HEK293 (cell line): ENCODE data around the gene BEST1.

ENCODE experiments used
- CTCF ChIA-PET: fragments of 350-600 bp; formaldehyde crosslinking; extraction: SDS; loops from one replicate; lab custom pipeline; 2021; ENCODE audit warnings: antibody characterized with exemption; lab: Yijun Ruan, JAX
- POLR2A ChIA-PET: fragments of 300-600 bp; formaldehyde crosslinking; extraction: SDS; loops from one replicate; lab custom pipeline; 2020; ENCODE audit warnings: antibody characterized with exemption, inconsistent platforms; lab: Yijun Ruan, JAX
- H3K27ac ChIP-seq: fragments of 200-500 bp; sonication (Bioruptor generic); 2 replicates; pipeline ENCODE4 v1.5.1; 2014; ENCODE audit warnings: low read depth, low read length, control low read depth, inconsistent platforms; ENCODE audit errors: extremely low read depth
- H3K36me3 ChIP-seq, 2 experiments: fragments of 200-500 bp in 1 of 2; sonication (Bioruptor generic) in 1 of 2; 1 replicate in 1 of 2; 2 replicates in 1 of 2; pipeline ENCODE4 v1.5.1; 2014 to 2017; ENCODE audit warnings: inconsistent platforms in 2 of 2, low read length in 2 of 2; ENCODE audit not compliant: control insufficient read depth in 2 of 2, insufficient read depth in 1 of 2
- H3K4me1 ChIP-seq: fragments of 200-500 bp; sonication (Bioruptor generic); 2 replicates; pipeline ENCODE4 v1.5.1; 2014; ENCODE audit warnings: mild to moderate bottlenecking, low read length, inconsistent platforms; ENCODE audit not compliant: control insufficient read depth, insufficient read depth
- H3K4me3 ChIP-seq: 2 replicates; pipeline ENCODE4 v1.5.1; 2011; ENCODE audit warnings: low read depth, mild to moderate bottlenecking, control low read depth, low read length, moderate library complexity
- H3K9me3 ChIP-seq: fragments of 200-500 bp; sonication (Bioruptor generic); 2 replicates; pipeline ENCODE4 v1.5.1; 2014; ENCODE audit warnings: low read depth, low read length, inconsistent platforms; ENCODE audit not compliant: control insufficient read depth, insufficient read depth
- IKZF3 ChIP-seq: fragments of 450-650 bp; IDR thresholded peaks from 2 replicates; pipeline ENCODE4 v1.5.0; 2018; ENCODE audit warnings: missing biosample characterization, mild to moderate bottlenecking, missing genetic modification characterization, moderate library complexity
- KLF10 ChIP-seq: fragments of 450-650 bp; IDR thresholded peaks from 2 replicates; pipeline ENCODE4 v1.5.1; 2018; ENCODE audit warnings: missing biosample characterization, mild to moderate bottlenecking, missing genetic modification characterization
- KLF8 ChIP-seq: fragments of 450-650 bp; formaldehyde crosslinking; IDR thresholded peaks from 2 replicates; pipeline ENCODE4 v1.5.1; 2016; ENCODE audit warnings: missing biosample characterization, missing genetic modification characterization
- SCRT2 ChIP-seq: fragments of 450-650 bp; formaldehyde crosslinking; IDR thresholded peaks from 2 replicates; pipeline ENCODE4 v1.5.1; 2016; ENCODE audit warnings: missing biosample characterization, missing genetic modification characterization
- YY1 ChIP-seq: fragments of 450-650 bp; formaldehyde crosslinking; IDR thresholded peaks from 2 replicates; pipeline ENCODE4 v1.5.1; 2018; ENCODE audit warnings: missing biosample characterization, missing genetic modification characterization
- ZFP69B ChIP-seq: fragments of 450-650 bp; formaldehyde crosslinking; IDR thresholded peaks from 2 replicates; pipeline ENCODE4 v1.5.1; 2016; ENCODE audit warnings: missing biosample characterization, missing genetic modification characterization
- ZIC2 ChIP-seq: fragments of 450-650 bp; formaldehyde crosslinking; IDR thresholded peaks from 2 replicates; pipeline ENCODE4 v1.5.1; 2016; ENCODE audit warnings: missing biosample characterization, missing genetic modification characterization
- ZNF169 ChIP-seq: fragments of 450-650 bp; formaldehyde crosslinking; IDR thresholded peaks from 2 replicates; pipeline ENCODE4 v1.5.1; 2016; ENCODE audit warnings: missing biosample characterization, missing genetic modification characterization
- ZNF174 ChIP-seq: fragments of 450-650 bp; formaldehyde crosslinking; IDR thresholded peaks from 2 replicates; pipeline ENCODE4 v1.5.0; 2017; ENCODE audit warnings: missing biosample characterization, mild to moderate bottlenecking, missing genetic modification characterization
- ZNF23 ChIP-seq: fragments of 450-650 bp; formaldehyde crosslinking; IDR thresholded peaks from 2 replicates; pipeline ENCODE4 v1.5.1; 2016; ENCODE audit warnings: missing biosample characterization, missing genetic modification characterization, borderline replicate concordance
- ZNF354C ChIP-seq: fragments of 450-650 bp; formaldehyde crosslinking; IDR thresholded peaks from 2 replicates; pipeline ENCODE4 v1.5.1; 2016; ENCODE audit warnings: missing biosample characterization, missing genetic modification characterization, low read depth, borderline replicate concordance
- ZNF510 ChIP-seq: fragments of 450-650 bp; formaldehyde crosslinking; IDR thresholded peaks from 2 replicates; pipeline ENCODE4 v1.5.1; 2018; ENCODE audit warnings: mild to moderate bottlenecking, missing genetic modification characterization, missing biosample characterization; ENCODE audit not compliant: insufficient replicate concordance
- ZNF596 ChIP-seq: fragments of 450-650 bp; IDR thresholded peaks from 2 replicates; pipeline ENCODE4 v1.5.0; 2018; ENCODE audit warnings: missing biosample characterization, mild to moderate bottlenecking, missing genetic modification characterization, moderate library complexity
- ZNF658 ChIP-seq: fragments of 450-650 bp; formaldehyde crosslinking; IDR thresholded peaks from 2 replicates; pipeline ENCODE4; 2016; ENCODE audit warnings: missing biosample characterization, missing genetic modification characterization
- ZNF701 ChIP-seq: fragments of 450-650 bp; formaldehyde crosslinking; IDR thresholded peaks from 2 replicates; pipeline ENCODE4 v1.5.1; 2016; ENCODE audit warnings: missing biosample characterization, missing genetic modification characterization
- ZNF707 ChIP-seq: fragments of 450-650 bp; formaldehyde crosslinking; IDR thresholded peaks from 2 replicates; pipeline ENCODE4 v1.5.1; 2016; ENCODE audit warnings: missing biosample characterization, missing genetic modification characterization
- ZNF792 ChIP-seq: fragments of 450-650 bp; formaldehyde crosslinking; IDR thresholded peaks from 2 replicates; pipeline ENCODE4 v1.5.1; 2016; ENCODE audit warnings: missing biosample characterization, missing genetic modification characterization
- TF ChIP-seq, protein P1 (sequence below): fragments of 450-650 bp; formaldehyde crosslinking; IDR thresholded peaks from 2 replicates; pipeline ENCODE4 v1.5.1; 2016; ENCODE audit warnings: missing biosample characterization, missing genetic modification characterization
- TF ChIP-seq, protein P2 (sequence below): fragments of 450-650 bp; formaldehyde crosslinking; IDR thresholded peaks from 2 replicates; pipeline ENCODE4 v1.5.1; 2016; ENCODE audit warnings: missing biosample characterization, missing genetic modification characterization
- TF ChIP-seq, protein P3 (sequence below): fragments of 450-650 bp; formaldehyde crosslinking; IDR thresholded peaks from 2 replicates; pipeline ENCODE4 v1.5.1; 2016; ENCODE audit warnings: missing biosample characterization, missing genetic modification characterization, low read depth

BEST1 gene

DNA sequence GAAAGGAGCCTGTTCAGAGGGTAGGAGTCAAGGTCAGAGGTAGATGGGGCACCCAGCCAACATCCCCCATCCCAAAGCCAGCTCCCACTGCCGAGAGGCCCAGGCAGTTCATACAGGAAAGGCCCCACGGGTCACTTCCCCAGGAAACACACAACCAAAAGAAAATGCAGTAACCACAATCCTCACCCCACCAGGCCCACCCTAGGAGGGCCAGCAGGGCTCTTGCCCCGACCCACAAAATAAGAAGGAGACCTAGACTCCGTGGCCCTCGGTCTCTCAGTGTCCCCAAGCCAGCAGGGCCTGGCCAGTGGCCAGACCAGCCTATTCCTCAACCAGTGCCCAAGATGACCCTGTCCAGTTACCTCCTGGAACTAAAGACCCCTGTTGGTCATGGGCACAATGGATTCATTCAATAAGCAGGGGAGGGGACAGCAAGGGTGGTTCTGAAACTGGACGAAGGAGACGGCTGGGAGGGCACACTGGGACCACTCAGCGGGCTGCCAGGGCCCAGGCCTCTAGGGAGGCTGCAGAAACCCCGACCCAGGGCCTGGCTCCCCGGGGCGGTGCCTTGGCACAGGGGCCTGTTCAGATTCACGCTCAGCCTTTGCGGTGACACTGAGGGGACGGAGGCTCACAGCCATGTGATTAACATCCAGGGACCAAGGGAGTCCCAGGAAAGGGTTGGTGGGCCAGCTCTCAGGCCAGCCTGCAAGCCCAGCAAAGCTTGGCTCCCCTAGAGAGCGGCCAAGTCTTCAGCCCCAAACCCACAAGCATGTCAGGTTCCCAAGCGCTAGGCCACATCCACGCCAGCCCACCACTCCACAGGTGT, 38.2 kb upstream of the BEST1 start:
- Histone ChIP-seq H3K27ac (no peak overlapping the region), H3K4me1 (no peaks in the 10 kb centered on the region), H3K4me3 (no peak overlapping the region), H3K9me3 (no peaks in the 10 kb centered on the region), H3K36me3 (no peaks in the 10 kb centered on the region)
- ChIA-PET POLR2A (no interaction called here), CTCF (interaction anchor here (0.5 to 3.9 kb wide), 3 partner anchors 13 to 170 kb away, joined by 3 to 23 read pairs (median 9); no protein-coding TSS in a partner anchor)
- TF ChIP-seq, protein P1, sequence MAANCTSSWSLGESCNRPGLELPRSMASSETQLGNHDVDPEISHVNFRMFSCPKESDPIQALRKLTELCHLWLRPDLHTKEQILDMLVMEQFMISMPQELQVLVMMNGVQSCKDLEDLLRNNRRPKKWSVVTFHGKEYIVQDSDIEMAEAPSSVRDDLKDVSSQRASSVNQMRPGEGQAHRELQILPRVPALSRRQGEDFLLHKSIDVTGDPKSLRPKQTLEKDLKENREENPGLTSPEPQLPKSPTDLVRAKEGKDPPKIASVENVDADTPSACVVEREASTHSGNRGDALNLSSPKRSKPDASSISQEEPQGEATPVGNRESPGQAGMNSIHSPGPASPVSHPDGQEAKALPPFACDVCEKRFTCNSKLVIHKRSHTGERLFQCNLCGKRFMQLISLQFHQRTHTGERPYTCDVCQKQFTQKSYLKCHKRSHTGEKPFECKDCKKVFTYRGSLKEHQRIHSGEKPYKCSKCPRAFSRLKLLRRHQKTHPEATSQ (tag by site-specific recombination): no peak
- peak; percentile 57 for TF ChIP-seq SCRT2

DNA sequence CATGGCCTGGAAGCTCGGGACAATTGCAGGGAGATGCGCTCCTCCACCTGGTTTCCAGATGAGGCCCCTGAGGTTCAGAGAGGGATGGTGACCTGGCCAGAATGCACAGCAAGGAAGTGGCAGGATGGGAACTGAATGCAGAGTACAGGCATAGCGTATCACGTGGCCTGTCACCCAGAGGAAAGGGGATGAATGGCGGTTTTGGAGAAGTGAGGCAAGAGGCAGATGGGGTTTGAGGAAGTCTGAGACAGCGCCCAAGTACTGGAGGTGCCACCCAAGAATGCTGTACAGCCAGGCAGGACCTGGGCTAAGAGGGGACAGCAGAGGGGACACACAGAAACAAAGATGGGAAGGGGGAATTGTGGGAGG, 37.6 kb upstream of the BEST1 start:
- Histone ChIP-seq H3K9me3 (no peaks in the 10 kb centered on the region), H3K4me1 (no peaks in the 10 kb centered on the region), H3K36me3 (no peaks in the 10 kb centered on the region), H3K27ac (no peak overlapping the region), H3K4me3 (no peak overlapping the region)
- ChIA-PET CTCF (interaction anchor here (3.0 to 3.9 kb wide), 2 partner anchors 13 to 169 kb away, joined by 9 to 23 read pairs; no protein-coding TSS in a partner anchor), POLR2A (no interaction called here)
- no peak for TF ChIP-seq KLF10 (tag by site-specific recombination)
- no peak for TF ChIP-seq KLF8 (tag by site-specific recombination)
- TF ChIP-seq ZIC2: no peak
- no peak for TF ChIP-seq ZNF701
- TF ChIP-seq ZNF658: no peak
- no peak for TF ChIP-seq YY1 (tag by site-specific recombination)
- TF ChIP-seq ZNF596 (tag by site-specific recombination): no peak
- no peak for TF ChIP-seq ZFP69B
- no peak for TF ChIP-seq ZNF354C (tag by site-specific recombination)
- no peak for TF ChIP-seq ZNF707 (tag by site-specific recombination)
- no peak for TF ChIP-seq IKZF3 (tag by site-specific recombination)
- no peak for TF ChIP-seq ZNF174
- TF ChIP-seq ZNF23: no peak
- no peak for TF ChIP-seq ZNF510
- TF ChIP-seq ZNF169 (tag by site-specific recombination): no peak
- TF ChIP-seq, protein P2, sequence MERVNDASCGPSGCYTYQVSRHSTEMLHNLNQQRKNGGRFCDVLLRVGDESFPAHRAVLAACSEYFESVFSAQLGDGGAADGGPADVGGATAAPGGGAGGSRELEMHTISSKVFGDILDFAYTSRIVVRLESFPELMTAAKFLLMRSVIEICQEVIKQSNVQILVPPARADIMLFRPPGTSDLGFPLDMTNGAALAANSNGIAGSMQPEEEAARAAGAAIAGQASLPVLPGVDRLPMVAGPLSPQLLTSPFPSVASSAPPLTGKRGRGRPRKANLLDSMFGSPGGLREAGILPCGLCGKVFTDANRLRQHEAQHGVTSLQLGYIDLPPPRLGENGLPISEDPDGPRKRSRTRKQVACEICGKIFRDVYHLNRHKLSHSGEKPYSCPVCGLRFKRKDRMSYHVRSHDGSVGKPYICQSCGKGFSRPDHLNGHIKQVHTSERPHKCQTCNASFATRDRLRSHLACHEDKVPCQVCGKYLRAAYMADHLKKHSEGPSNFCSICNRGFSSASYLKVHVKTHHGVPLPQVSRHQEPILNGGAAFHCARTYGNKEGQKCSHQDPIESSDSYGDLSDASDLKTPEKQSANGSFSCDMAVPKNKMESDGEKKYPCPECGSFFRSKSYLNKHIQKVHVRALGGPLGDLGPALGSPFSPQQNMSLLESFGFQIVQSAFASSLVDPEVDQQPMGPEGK (tag by site-specific recombination): no peak
- TF ChIP-seq ZNF792 (tag by site-specific recombination): no peak
- TF ChIP-seq, protein P3, sequence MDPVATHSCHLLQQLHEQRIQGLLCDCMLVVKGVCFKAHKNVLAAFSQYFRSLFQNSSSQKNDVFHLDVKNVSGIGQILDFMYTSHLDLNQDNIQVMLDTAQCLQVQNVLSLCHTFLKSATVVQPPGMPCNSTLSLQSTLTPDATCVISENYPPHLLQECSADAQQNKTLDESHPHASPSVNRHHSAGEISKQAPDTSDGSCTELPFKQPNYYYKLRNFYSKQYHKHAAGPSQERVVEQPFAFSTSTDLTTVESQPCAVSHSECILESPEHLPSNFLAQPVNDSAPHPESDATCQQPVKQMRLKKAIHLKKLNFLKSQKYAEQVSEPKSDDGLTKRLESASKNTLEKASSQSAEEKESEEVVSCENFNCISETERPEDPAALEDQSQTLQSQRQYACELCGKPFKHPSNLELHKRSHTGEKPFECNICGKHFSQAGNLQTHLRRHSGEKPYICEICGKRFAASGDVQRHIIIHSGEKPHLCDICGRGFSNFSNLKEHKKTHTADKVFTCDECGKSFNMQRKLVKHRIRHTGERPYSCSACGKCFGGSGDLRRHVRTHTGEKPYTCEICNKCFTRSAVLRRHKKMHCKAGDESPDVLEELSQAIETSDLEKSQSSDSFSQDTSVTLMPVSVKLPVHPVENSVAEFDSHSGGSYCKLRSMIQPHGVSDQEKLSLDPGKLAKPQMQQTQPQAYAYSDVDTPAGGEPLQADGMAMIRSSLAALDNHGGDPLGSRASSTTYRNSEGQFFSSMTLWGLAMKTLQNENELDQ (tag by site-specific recombination): no peak
- TF ChIP-seq, all 188 proteins: peak for 0
